ENCODE measurements around the gene DNAJC13. TPM values are rescaled to one million over a fixed set of nuclear protein-coding genes. Genes with fewer than 3 reads are reported as not detected.

Gene DNAJC13
- total and polyA plus RNA-seq, 2 of the 8 experiments (the other 6 are each of a cell fraction or from before 2014, with no cell fraction given): 7.9 to 28.8 TPM

DNA sequence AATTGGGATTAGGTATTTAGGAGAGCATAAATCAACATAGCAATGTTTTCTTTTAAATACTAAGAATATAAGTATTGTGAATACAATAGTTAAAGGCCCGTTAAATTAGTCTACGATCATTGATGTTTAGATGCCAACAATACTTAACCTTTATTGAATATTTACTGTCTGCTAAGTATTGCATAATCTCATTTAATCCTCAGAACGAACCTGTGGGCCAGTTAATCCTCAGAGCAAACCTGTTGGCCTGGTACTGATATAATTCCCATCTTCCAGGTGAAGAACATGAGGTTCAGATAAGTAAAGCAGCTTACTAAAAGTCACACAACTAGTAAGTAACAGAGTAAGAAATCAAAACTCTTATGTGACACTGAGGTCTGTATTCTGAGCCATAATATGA is 122.4 kb downstream of the DNAJC13 start:
- no peak overlapping the region for H3K4me3 ChIP-seq (ENCODE audit: extremely low read depth in 1 of 4, insufficient read depth in 2 of 4, low read depth in 3 of 4, low read length in 4 of 4)
- no peaks in the 10 kb centered on the region for H3K27me3 ChIP-seq (replicated peaks in 1 of 4; ENCODE audit: control insufficient read depth in 3 of 4, extremely low read depth in 1 of 4, insufficient read depth in 3 of 4, low read length in 3 of 4)
- H3K9me3 ChIP-seq (ENCODE audit: insufficient read depth in 2 of 2, low read depth in 1 of 2, low read length in 1 of 2): no peaks in the 10 kb centered on the region
- DNase-seq (ENCODE audit: low read depth in 1 of 2, low spot score in 2 of 2): no peak
- H4K91ac ChIP-seq (replicated peaks; ENCODE audit: insufficient read length, low read length): no peak overlapping the region
- H3K27ac ChIP-seq (ENCODE audit: low read depth, low read length): no peak overlapping the region
- no peak overlapping the region for H4K8ac ChIP-seq (ENCODE audit: extremely low read depth, insufficient read depth, low read length)
- no peak overlapping the region for H2BK20ac ChIP-seq (ENCODE audit: low read length)
- TF ChIP-seq, protein P1, sequence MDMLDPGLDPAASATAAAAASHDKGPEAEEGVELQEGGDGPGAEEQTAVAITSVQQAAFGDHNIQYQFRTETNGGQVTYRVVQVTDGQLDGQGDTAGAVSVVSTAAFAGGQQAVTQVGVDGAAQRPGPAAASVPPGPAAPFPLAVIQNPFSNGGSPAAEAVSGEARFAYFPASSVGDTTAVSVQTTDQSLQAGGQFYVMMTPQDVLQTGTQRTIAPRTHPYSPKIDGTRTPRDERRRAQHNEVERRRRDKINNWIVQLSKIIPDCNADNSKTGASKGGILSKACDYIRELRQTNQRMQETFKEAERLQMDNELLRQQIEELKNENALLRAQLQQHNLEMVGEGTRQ (IDR thresholded peaks at IDR 0.05; ENCODE audit: low read length): no peak
- TF ChIP-seq JUN (IDR thresholded peaks at IDR 0.05; ENCODE audit: low read depth, low read length): no peak
- TF ChIP-seq TEAD4 (IDR thresholded peaks at IDR 0.05; ENCODE audit: low read depth, low read length): no peak
- TF ChIP-seq ATF2 (IDR thresholded peaks at IDR 0.05; ENCODE audit: low read length): no peak
- no peak for TF ChIP-seq RNF2 (IDR thresholded peaks at IDR 0.05; ENCODE audit: borderline replicate concordance, low read depth, low read length, missing control alignments, poor library complexity, severe bottlenecking)
- TF ChIP-seq NRF1 (IDR thresholded peaks at IDR 0.05; ENCODE audit: low read depth, low read length): no peak
- no peak overlapping the region for H2BK5ac ChIP-seq (ENCODE audit: low read depth, low read length)
- H2AFZ ChIP-seq (ENCODE audit: low read length): no peak overlapping the region
- no peaks in the 10 kb centered on the region for H3K23me2 ChIP-seq (ENCODE audit: low read depth, low read length)
- H3K56ac ChIP-seq (replicated peaks; ENCODE audit: insufficient read length, low read depth, low read length): no peak overlapping the region
- ChIA-PET CTCF (ENCODE audit: partially characterized antibody) (interaction anchor here (0.6 to 8.7 kb wide), 4 partner anchors 57 to 136 kb away, joined by 3 to 163 read pairs (median 3); no protein-coding TSS in a partner anchor), POLR2A (ENCODE audit: partially characterized antibody) (no interaction called here)
- H3K4ac ChIP-seq (replicated peaks; ENCODE audit: insufficient read length, low read depth, low read length): no peak overlapping the region
- no peak overlapping the region for H3K23ac ChIP-seq (ENCODE audit: insufficient read length)
- no peak overlapping the region for H3K14ac ChIP-seq (ENCODE audit: insufficient read length)
- H2BK15ac ChIP-seq (ENCODE audit: low read length): no peak overlapping the region
- no peak overlapping the region for H3K9ac ChIP-seq (replicated peaks in 1 of 4; ENCODE audit: extremely low read depth in 1 of 4, low read depth in 3 of 4, low read length in 3 of 4)
- peaks cover 0 to 18% (median 5%) of the 10 kb centered on the region in 4 experiments; a peak in 4 of 8 replicates for H3K36me3 ChIP-seq (ENCODE audit: control insufficient read depth in 2 of 4, insufficient read depth in 4 of 4, low read length in 3 of 4)
- H3K79me2 ChIP-seq (ENCODE audit: control insufficient read depth in 1 of 2, insufficient read depth in 2 of 2, low read length in 2 of 2): no peaks in the 10 kb centered on the region
- H4K5ac ChIP-seq (ENCODE audit: insufficient read length, low read depth, low read length): no peak overlapping the region
- no peak overlapping the region for H2BK120ac ChIP-seq (replicated peaks; ENCODE audit: low read depth, low read length)
- WGBS, 2 experiments (ENCODE audit: extremely low coverage in 1 of 2, insufficient coverage in 1 of 2, insufficient read length in 1 of 2, insufficient replicate concordance in 2 of 2, low coverage in 1 of 2, low lambda C conversion rate in 2 of 2, missing lambda C conversion rate in 1 of 2): 91% methylated on average over 3 of the region's 3 CpGs; no CpG with 5 or more reads in 1 of the 2 experiments
- H2AK5ac ChIP-seq (ENCODE audit: low read depth, low read length): no peak overlapping the region
- H2BK12ac ChIP-seq (ENCODE audit: low read depth, low read length): no peak overlapping the region
- H3K18ac ChIP-seq (ENCODE audit: extremely low read depth, low read length): no peak overlapping the region
- FAIRE-seq: no peak
- no peaks in the 10 kb centered on the region for H3K4me1 ChIP-seq (replicated peaks in 1 of 4; ENCODE audit: control insufficient read depth in 3 of 4, insufficient read depth in 4 of 4, low read length in 3 of 4)
- no peaks in the 10 kb centered on the region; the same call in 1 of the 2 replicates for H3K79me1 ChIP-seq (ENCODE audit: low read depth, low read length)
- H3K4me2 ChIP-seq (ENCODE audit: insufficient read depth in 1 of 2, low read depth in 2 of 2, low read length in 2 of 2): no peak overlapping the region
- H4K20me1 ChIP-seq (replicated peaks in 1 of 2; ENCODE audit: control insufficient read depth in 1 of 2, insufficient read depth in 2 of 2, low read length in 2 of 2): peaks cover 0 to 2% of the 10 kb centered on the region in 2 experiments
